Measurements from ENCODE around the gene ATP1A4.

ATP1A4 gene

GRCh38 chr1:160144921-160145320, 6.5 kb upstream of the ATP1A4 start:
- no peak overlapping the region for H3K4me3 ChIP-seq (ENCODE audit: low read length)
- no peak for TF ChIP-seq ZNF274 (IDR thresholded peaks at IDR 0.05; ENCODE audit: low read depth, low read length)

GRCh38 chr1:160146107-160146506, 5.3 kb upstream of the ATP1A4 start:
- no peak overlapping the region for H3K4me3 ChIP-seq (ENCODE audit: low read length)
- no peak for TF ChIP-seq ZNF274 (IDR thresholded peaks at IDR 0.05; ENCODE audit: low read depth, low read length)

GRCh38 chr1:160148121-160148520, 3.3 kb upstream of the ATP1A4 start:
- no peak overlapping the region for H3K4me3 ChIP-seq (ENCODE audit: low read length)
- no peak for TF ChIP-seq ZNF274 (IDR thresholded peaks at IDR 0.05; ENCODE audit: low read depth, low read length)

- no peak for TF ChIP-seq ZNF274 (IDR thresholded peaks at IDR 0.05; ENCODE audit: low read depth, low read length)
- no peak overlapping the region for H3K4me3 ChIP-seq (ENCODE audit: low read length)
Observed at GRCh38 chr1:160149233-160149632, 2.2 kb upstream of the ATP1A4 start.

- TF ChIP-seq ZNF274 (IDR thresholded peaks at IDR 0.05; ENCODE audit: low read depth, low read length): no peak
- H3K4me3 ChIP-seq (ENCODE audit: low read length): no peak overlapping the region
Observed at GRCh38 chr1:160149716-160150115, 1.7 kb upstream of the ATP1A4 start.

GRCh38 chr1:160154790-160155189, 3.4 kb downstream of the ATP1A4 start:
- TF ChIP-seq ZNF274 (IDR thresholded peaks at IDR 0.05; ENCODE audit: low read depth, low read length): no peak
- H3K4me3 ChIP-seq (ENCODE audit: low read length): no peak overlapping the region

GRCh38 chr1:160156361-160156760, 5.0 kb downstream of the ATP1A4 start:
- no peak for TF ChIP-seq ZNF274 (IDR thresholded peaks at IDR 0.05; ENCODE audit: low read depth, low read length)
- no peak overlapping the region for H3K4me3 ChIP-seq (ENCODE audit: low read length)

- TF ChIP-seq ZNF274 (IDR thresholded peaks at IDR 0.05; ENCODE audit: low read depth, low read length): no peak
Observed at GRCh38 chr1:160157174-160157573, 5.8 kb downstream of the ATP1A4 start.

GRCh38 chr1:160158031-160158430, 6.6 kb downstream of the ATP1A4 start:
- TF ChIP-seq ZNF274 (IDR thresholded peaks at IDR 0.05; ENCODE audit: low read depth, low read length): no peak
- no peak overlapping the region for H3K4me3 ChIP-seq (ENCODE audit: low read length)

More at GRCh38 chr1:160157174-160157573, 5.8 kb downstream of the ATP1A4 start:
- H3K4me3 ChIP-seq (ENCODE audit: low read length): no peak overlapping the region

- H3K4me3 ChIP-seq (ENCODE audit: low read length): no peak overlapping the region
- no peak for TF ChIP-seq ZNF274 (IDR thresholded peaks at IDR 0.05; ENCODE audit: low read depth, low read length)
Observed at GRCh38 chr1:160158534-160158933, 7.1 kb downstream of the ATP1A4 start.

- TF ChIP-seq ZNF274 (IDR thresholded peaks at IDR 0.05; ENCODE audit: low read depth, low read length): no peak
Observed at GRCh38 chr1:160159846-160160245, 8.4 kb downstream of the ATP1A4 start.

GRCh38 chr1:160161965-160162705, 10.7 kb downstream of the ATP1A4 start:
- no peak for TF ChIP-seq ZNF274 (IDR thresholded peaks at IDR 0.05; ENCODE audit: low read depth, low read length)
- no peak overlapping the region for H3K4me3 ChIP-seq (ENCODE audit: low read length)

More at GRCh38 chr1:160159846-160160245, 8.4 kb downstream of the ATP1A4 start:
- H3K4me3 ChIP-seq (ENCODE audit: low read length): no peak overlapping the region

GRCh38 chr1:160162931-160163330, 11.5 kb downstream of the ATP1A4 start:
- no peak overlapping the region for H3K4me3 ChIP-seq (ENCODE audit: low read length)

GRCh38 chr1:160163615-160164014, 12.2 kb downstream of the ATP1A4 start:
- no peak overlapping the region for H3K4me3 ChIP-seq (ENCODE audit: low read length)
- TF ChIP-seq ZNF274 (IDR thresholded peaks at IDR 0.05; ENCODE audit: low read depth, low read length): no peak

More at GRCh38 chr1:160162931-160163330, 11.5 kb downstream of the ATP1A4 start:
- no peak for TF ChIP-seq ZNF274 (IDR thresholded peaks at IDR 0.05; ENCODE audit: low read depth, low read length)

GRCh38 chr1:160164121-160164520, 12.7 kb downstream of the ATP1A4 start:
- TF ChIP-seq ZNF274 (IDR thresholded peaks at IDR 0.05; ENCODE audit: low read depth, low read length): no peak
- H3K4me3 ChIP-seq (ENCODE audit: low read length): no peak overlapping the region

All from GM08714 (cell line).